Spleen (tissue), 7 donors: ENCODE measurements around the gene TTLL3.

Experiments
- POLR2A ChIP-seq, 3 donors: fragments of 450-650 bp; IDR thresholded peaks; one replicate each; pipeline ENCODE4 v1.5.1; 2017; ENCODE audit warnings: antibody characterized with exemption in 3 of 3, mild to moderate bottlenecking in 1 of 3
- TF ChIP-seq, protein P1 (sequence below), 11 experiments: fragments of 200-600 bp in 7 of 11; fragments of 450-650 bp in 4 of 11; sonication (generic) in 4 of 11; IDR thresholded peaks in 8 of 11; conservative IDR thresholded peaks in 3 of 11; 1 replicate in 7 of 11; 2 replicates in 4 of 11; pipeline versions ENCODE4 v1.4.0 to v1.8.0; 2016 to 2021; ENCODE audit warnings: antibody characterized with exemption in 11 of 11, inconsistent platforms in 4 of 11, mild to moderate bottlenecking in 1 of 11
- donor health status: DM: no; HTN: no; CAD: no; lungs with moderate emphysema.
- donor health status: DM: no; HTN: no; CAD: no.
- donor health status: DM: no; HTN: no; CAD: no.

DNA sequence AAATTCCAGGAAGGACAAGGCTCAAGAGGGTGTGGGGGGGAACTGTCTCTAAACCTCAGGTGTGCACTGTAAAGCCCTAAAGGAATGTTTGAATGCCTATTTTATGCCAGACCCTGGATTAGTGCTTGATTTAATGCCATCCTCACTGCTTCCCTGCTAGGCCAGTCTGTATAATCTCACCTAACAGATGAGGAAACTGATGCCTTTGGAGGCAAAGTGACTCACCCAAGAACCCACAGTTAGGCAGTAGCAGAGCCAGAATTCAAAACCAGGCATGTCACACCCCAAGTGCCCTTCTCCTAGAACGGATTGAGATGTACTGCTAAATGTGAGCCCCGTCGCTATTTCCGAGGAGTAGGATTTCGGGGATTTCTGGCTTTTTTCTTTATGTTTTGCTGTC, 48.1 kb upstream of the TTLL3 start:
- TF ChIP-seq, protein P1, sequence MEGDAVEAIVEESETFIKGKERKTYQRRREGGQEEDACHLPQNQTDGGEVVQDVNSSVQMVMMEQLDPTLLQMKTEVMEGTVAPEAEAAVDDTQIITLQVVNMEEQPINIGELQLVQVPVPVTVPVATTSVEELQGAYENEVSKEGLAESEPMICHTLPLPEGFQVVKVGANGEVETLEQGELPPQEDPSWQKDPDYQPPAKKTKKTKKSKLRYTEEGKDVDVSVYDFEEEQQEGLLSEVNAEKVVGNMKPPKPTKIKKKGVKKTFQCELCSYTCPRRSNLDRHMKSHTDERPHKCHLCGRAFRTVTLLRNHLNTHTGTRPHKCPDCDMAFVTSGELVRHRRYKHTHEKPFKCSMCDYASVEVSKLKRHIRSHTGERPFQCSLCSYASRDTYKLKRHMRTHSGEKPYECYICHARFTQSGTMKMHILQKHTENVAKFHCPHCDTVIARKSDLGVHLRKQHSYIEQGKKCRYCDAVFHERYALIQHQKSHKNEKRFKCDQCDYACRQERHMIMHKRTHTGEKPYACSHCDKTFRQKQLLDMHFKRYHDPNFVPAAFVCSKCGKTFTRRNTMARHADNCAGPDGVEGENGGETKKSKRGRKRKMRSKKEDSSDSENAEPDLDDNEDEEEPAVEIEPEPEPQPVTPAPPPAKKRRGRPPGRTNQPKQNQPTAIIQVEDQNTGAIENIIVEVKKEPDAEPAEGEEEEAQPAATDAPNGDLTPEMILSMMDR (IDR thresholded peaks at IDR 0.05 in 8 of 11, conservative IDR thresholded peaks at IDR 0.05 in 3 of 11) = no peak
- TF ChIP-seq POLR2A (IDR thresholded peaks at IDR 0.05) = no peak
